ENCODE data around the gene SUPT5H.

DNA sequence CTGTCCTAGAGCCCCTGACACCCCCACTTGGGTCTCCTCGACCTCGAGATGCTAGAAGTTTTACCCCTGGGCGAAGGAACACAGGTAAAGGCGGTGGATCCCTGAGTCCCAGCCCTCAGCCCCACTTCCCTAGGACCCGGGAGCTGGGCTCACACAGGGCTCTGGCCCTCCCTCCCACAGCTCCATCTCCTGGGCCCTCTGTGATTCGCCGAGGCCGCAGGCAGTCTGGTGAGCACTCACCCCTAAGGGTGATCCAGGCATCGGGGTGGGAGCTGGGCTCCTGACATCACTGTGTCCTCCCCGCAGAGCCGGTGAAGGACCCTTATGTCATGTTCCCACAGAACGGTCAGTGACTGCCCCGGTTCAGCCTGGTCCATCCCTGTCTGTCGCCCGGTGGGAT, 24.6 kb upstream of the SUPT5H start:
- TF ChIP-seq, protein P1, sequence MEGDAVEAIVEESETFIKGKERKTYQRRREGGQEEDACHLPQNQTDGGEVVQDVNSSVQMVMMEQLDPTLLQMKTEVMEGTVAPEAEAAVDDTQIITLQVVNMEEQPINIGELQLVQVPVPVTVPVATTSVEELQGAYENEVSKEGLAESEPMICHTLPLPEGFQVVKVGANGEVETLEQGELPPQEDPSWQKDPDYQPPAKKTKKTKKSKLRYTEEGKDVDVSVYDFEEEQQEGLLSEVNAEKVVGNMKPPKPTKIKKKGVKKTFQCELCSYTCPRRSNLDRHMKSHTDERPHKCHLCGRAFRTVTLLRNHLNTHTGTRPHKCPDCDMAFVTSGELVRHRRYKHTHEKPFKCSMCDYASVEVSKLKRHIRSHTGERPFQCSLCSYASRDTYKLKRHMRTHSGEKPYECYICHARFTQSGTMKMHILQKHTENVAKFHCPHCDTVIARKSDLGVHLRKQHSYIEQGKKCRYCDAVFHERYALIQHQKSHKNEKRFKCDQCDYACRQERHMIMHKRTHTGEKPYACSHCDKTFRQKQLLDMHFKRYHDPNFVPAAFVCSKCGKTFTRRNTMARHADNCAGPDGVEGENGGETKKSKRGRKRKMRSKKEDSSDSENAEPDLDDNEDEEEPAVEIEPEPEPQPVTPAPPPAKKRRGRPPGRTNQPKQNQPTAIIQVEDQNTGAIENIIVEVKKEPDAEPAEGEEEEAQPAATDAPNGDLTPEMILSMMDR (IDR thresholded peaks at IDR 0.05) = no peak
- TF ChIP-seq POLR2A (IDR thresholded peaks at IDR 0.05) (no peak), EP300 (IDR thresholded peaks at IDR 0.05) (no peak)

Data from ovary (tissue), 3 donors.